GM19025 (cell line): Measurements from ENCODE around the gene ARL2.

ENCODE experiments used
- ATAC-seq: cut with Tn5 transposase; IDR thresholded peaks from one replicate; pipeline ENCODE4 v1.9.1; 2021; ENCODE audit warnings: mild to moderate bottlenecking, low read depth, moderate library complexity; ENCODE audit not compliant: unreplicated experiment

Gene ARL2

DNA sequence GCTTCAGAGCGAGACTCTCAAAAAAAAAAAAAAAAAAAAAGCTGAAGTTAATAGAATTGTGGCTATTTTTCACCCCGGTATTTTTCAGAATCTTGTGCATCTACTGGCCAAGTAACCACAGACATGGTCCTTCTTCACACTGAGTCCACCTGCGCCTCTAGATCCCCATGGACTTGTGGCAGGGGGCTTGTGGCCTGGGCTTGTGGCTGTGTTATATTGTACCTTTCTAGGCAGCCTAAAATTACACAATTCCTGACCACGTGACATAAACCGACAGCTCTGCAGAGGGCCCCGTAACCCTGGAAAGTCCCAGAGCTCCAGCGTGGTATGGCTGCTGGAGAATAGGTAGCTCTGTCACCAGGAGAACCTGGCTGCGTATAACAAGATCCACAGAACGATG is 55.3 kb downstream of the ARL2 start:
- no peak for ATAC-seq
